ENCODE results near the gene SPRN.
"Not testable (repeated sequence)": the region's sequence is repeated elsewhere in the genome, so short reads cannot be mapped to it uniquely, and the experiment has no call there.

The SPRN gene

GRCh38 chr10:133424601-133425000, at the start of gene SPRN:
Gene SPRN (minus strand): TSS chr10:133424625. CDS start chr10:133423681, 944 bp downstream.
- not testable (repeated sequence) for DNase-seq

GRCh38 chr10:133474027-133474426, 49.6 kb upstream of the SPRN start:
- DNase-seq, result no peak

- no peak for DNase-seq
Measured at GRCh38 chr10:133473270-133473669, 48.8 kb upstream of the SPRN start.

- DNase-seq, result no peak
Measured at GRCh38 chr10:133471300-133472109, 47.1 kb upstream of the SPRN start.

GRCh38 chr10:133469205-133469604, 44.8 kb upstream of the SPRN start:
- DNase-seq, result not testable (repeated sequence)

- no peak for DNase-seq
Measured at GRCh38 chr10:133467286-133467911, 43.0 kb upstream of the SPRN start.

- DNase-seq, result no peak
Measured at GRCh38 chr10:133466683-133467275, 42.4 kb upstream of the SPRN start.

GRCh38 chr10:133465950-133466474, 41.6 kb upstream of the SPRN start:
- DNase-seq, result no peak

- DNase-seq, result no peak
Measured at GRCh38 chr10:133465191-133465949, 40.9 kb upstream of the SPRN start.

GRCh38 chr10:133464582-133465031, 40.2 kb upstream of the SPRN start:
- no peak for DNase-seq

GRCh38 chr10:133462512-133463305, 38.3 kb upstream of the SPRN start:
- no peak for DNase-seq

- DNase-seq, result no peak
Measured at GRCh38 chr10:133461841-133462240, 37.4 kb upstream of the SPRN start.

GRCh38 chr10:133461027-133461426, 36.6 kb upstream of the SPRN start:
- no peak for DNase-seq

- no peak for DNase-seq
Measured at GRCh38 chr10:133460208-133460769, 35.9 kb upstream of the SPRN start.

- no peak for DNase-seq
Measured at GRCh38 chr10:133459454-133460207, 35.2 kb upstream of the SPRN start.

- DNase-seq, result no peak
Measured at GRCh38 chr10:133458710-133459453, 34.5 kb upstream of the SPRN start.

GRCh38 chr10:133458021-133458709, 33.7 kb upstream of the SPRN start:
- DNase-seq, result no peak

- no peak for DNase-seq
Measured at GRCh38 chr10:133457100-133457841, 32.8 kb upstream of the SPRN start.
